Fibroblast of the conjunctiva (primary cell): ENCODE measurements around the gene CKAP2L.
A peak's percentile ranks its signal among the peaks of the same experiment; 100 is the strongest.
"Not testable (repeated sequence)": the region's sequence is repeated elsewhere in the genome, so short reads cannot be mapped to it uniquely, and the experiment has no call there.

Experiments
- DNase-seq: peaks from one replicate; pipeline ENCODE4 v3.0.0-alpha.2; 2010; ENCODE audit warnings: low read depth

The CKAP2L gene

GRCh38 chr2:112726487-112727190 lies 37.8 kb downstream of the CKAP2L start:
- DNase-seq = peak; percentile 87

GRCh38 chr2:112725545-112726457 lies 38.6 kb downstream of the CKAP2L start:
- DNase-seq = no peak

- no peak for DNase-seq
These were observed 39.6 kb downstream of the CKAP2L start for GRCh38 chr2:112724591-112725525.

DNA sequence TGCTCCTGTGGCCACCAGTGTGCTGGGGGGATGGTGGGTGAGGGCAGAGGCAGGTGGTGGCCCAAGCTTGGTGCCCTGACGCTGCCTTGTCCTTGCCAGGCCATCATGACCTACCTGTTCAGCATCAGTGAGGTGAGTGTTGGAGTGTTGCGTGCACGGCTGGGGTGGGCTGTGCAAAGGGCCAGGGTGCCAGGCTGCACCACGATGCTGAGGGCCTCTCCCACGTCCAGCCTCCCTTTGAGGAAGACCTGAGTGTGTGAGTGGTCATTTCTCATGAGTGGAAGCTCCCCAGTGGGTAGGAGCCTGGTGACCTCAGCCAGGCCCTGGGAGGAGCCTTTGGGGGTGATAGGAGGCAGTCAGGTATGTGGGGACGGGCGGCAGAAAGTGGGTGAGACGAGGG lies 40.4 kb downstream of the CKAP2L start:
- no peak for DNase-seq

GRCh38 chr2:112723547-112723940 lies 40.9 kb downstream of the CKAP2L start:
- DNase-seq = no peak

GRCh38 chr2:112722816-112723546 lies 41.4 kb downstream of the CKAP2L start:
- DNase-seq = no peak

DNA sequence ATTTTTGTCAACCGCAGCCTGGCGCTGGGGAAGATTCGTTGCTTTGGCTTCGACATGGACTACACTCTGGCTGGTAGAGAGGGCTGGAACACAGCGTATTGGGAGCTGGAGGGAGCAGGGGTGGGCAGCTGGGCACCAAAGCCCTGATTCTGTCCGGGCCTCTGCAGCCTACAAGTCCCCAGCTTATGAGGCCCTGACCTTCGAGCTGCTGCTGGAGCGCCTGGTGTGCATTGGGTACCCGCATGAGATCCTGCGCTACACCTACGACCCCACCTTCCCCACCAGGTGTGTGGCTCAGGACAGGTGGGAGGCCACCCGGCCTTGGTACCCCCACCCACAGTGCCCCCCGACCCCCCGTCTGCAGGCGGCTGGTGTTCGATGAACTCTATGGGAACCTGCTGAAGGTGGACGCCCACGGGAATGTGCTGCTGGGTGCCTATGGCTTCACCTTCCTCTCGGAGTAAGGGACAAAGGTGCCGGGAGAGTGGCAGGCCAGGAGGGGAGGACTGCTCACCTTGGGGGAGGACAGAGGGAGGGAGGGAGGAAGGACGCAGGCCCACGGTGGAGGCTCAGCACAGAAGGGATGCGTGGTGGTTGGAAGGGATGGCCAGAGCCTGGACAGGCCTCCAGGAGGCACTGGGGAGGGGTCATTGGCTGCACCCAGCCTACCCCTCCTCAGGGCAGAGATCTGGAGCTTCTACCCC lies 42.4 kb downstream of the CKAP2L start:
- no peak for DNase-seq

DNA sequence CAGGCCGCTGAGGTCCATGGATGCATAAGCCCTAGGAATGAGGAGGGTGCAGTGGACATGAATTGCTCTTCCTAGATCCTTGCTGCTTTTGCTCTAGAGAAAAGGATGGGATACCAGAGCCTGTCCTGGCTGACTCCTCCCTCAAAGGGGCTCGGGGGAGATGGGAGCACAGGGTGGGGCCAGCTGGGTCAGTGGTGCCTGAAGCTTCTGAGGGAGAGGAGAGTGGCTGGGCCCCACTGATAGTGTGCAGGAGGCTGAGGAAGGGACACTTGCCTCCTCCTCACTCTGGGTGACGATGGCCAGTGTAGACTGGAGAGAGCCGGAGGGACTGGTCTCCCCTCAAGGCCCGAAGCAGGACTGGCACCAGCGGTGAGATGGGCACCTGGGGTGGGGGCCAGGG lies 43.6 kb downstream of the CKAP2L start, which contains the start of gene NT5DC4:
TSS of gene NT5DC4 (plus strand) at position 236 of the 400 bp plus-strand sequence. CDS start at position 296, 60 bp downstream.
- no peak for DNase-seq

DNA sequence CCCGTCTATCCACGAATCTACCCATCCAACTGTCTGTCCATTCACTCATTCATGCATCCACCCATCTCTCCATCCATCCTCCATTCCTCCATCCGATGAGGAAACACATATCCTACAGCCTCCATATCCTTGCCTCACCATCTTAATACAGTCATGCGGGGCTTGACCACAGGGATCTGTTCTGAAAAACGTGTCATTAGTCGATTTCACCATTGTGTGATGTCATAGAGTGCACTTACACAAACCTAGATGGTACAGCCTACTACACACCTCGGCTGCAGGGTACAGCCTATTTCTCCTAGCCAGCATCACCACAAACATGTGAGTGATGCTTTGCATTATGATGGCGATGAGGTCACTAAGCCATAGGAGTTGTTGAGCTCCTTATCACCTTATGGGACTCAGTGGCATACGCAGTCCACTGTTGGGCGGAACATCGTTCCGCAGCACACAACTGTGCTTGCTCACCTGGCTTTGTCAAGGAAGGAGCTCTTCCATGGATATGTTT lies 45.5 kb downstream of the CKAP2L start:
- no peak for DNase-seq

DNA sequence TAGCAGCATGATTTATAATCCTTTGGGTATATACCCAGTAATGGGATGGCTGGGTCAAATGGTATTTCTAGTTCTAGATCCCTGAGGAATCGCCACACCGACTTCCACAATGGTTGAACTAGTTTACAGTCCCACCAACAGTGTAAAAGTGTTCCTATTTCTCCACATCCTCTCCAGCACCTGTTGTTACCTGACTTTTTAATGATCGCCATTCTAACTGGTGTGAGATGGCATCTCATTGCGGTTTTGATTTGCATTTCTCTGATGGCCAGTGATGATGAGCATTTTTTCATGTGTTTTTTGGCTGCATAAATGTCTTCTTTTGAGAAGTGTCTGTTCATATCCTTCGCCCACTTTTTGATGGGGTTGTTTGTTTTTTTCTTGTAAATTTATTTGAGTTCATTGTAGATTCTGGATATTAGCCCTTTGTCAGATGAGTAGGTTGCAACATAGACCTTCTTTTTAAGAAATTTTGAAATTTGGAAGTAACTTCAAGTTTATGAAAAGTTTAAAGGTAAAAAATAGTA lies 47.5 kb downstream of the CKAP2L start:
- not testable (repeated sequence) for DNase-seq

- DNase-seq = not testable (repeated sequence)
These were observed 48.3 kb downstream of the CKAP2L start for GRCh38 chr2:112716094-112716493.

GRCh38 chr2:112714836-112715631 lies 49.4 kb downstream of the CKAP2L start:
- DNase-seq = no peak

GRCh38 chr2:112714331-112714730 lies 50.1 kb downstream of the CKAP2L start:
- no peak for DNase-seq

GRCh38 chr2:112713926-112714325 lies 50.5 kb downstream of the CKAP2L start:
- DNase-seq = no peak

DNA sequence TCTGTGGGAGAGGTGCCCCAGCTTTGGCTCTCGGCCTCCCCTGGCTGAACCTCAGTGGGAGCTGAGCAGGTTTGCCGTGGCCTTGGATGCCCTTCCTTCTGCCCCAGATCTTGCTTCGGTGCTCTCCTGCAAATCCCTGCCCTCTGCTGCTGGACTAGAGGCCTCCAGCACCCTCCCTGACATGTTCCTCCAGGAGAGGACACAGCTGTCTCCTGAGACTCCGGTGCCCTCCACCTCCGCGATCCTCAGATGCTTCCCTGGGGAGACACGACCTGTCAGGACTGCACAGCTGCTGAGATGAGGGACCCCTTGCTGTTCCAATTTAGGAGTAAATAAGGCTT lies 50.9 kb downstream of the CKAP2L start:
- no peak for DNase-seq

GRCh38 chr2:112712903-112713584 lies 51.4 kb downstream of the CKAP2L start:
- no peak for DNase-seq

DNA sequence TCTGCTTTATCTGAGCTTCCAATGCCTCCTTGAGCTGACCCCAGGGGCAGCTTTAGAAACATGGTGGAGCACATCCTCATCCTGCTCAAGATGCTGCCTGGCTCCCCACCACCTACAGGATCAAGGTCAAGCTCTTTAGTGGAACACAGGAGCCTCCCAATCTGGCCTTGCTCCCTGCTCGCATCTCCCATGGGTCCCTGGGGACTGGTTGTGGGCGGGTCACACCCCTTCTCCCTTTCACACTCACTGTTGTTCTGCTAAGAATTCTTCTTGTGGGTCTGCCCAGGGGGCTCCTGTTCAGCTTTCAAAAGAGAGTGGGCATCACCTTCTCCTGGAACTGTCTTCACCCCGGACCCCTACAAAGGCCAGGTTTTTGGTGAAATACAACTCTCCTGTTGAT lies 51.9 kb downstream of the CKAP2L start:
- DNase-seq = no peak

- no peak for DNase-seq
These were observed 53.3 kb downstream of the CKAP2L start for GRCh38 chr2:112710956-112711750.
